Stomach (tissue), 4 donors: ENCODE results near the gene PKHD1.

Experiments used
- EP300 ChIP-seq: sonication (generic); formaldehyde crosslinking; IDR thresholded peaks from one replicate; pipeline ENCODE4 v1.6.1; 2017; ENCODE audit warnings: antibody characterized with exemption
- POLR2A ChIP-seq, 4 donors: fragments of 450-650 bp; IDR thresholded peaks; one replicate each; pipeline ENCODE4 v1.6.1; 2016; ENCODE audit warnings: antibody characterized with exemption in 4 of 4, control low read depth in 2 of 4, mild to moderate bottlenecking in 1 of 4, moderate library complexity in 1 of 4
- POLR2AphosphoS5 ChIP-seq, 3 donors: sonication (generic); formaldehyde crosslinking; IDR thresholded peaks; one replicate each; pipeline ENCODE4 v1.6.1; 2016; ENCODE audit warnings: antibody characterized with exemption in 3 of 3
- TF ChIP-seq, protein P1 (sequence below), 7 experiments: fragments of 450-650 bp in 4 of 7; fragments of 200-600 bp in 3 of 7; sonication (generic) in 3 of 7; IDR thresholded peaks; one replicate each; pipeline ENCODE4 v1.5.1; 2016 to 2019; ENCODE audit warnings: antibody characterized with exemption in 7 of 7, control low read depth in 2 of 7, mild to moderate bottlenecking in 1 of 7

DNA sequence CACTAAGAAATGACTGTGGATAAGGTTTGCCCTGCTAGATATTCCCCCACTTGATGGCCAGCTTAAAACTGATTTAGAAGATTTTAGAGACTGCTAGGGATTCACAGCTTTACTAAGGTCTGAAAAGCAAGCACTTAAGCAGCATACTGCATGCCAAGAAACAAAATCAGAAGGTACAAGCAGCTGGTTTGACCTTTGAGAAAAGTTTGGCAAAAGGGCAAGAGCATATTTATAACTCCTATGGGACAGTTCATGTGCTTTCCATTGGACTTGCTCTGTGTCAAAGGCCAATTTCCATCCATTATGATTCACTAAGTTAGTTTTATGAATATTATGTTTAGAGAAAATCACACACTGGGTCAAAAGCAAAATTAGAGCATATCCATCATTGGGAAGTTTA lies 402.8 kb downstream of the PKHD1 start:
- TF ChIP-seq, protein P1, sequence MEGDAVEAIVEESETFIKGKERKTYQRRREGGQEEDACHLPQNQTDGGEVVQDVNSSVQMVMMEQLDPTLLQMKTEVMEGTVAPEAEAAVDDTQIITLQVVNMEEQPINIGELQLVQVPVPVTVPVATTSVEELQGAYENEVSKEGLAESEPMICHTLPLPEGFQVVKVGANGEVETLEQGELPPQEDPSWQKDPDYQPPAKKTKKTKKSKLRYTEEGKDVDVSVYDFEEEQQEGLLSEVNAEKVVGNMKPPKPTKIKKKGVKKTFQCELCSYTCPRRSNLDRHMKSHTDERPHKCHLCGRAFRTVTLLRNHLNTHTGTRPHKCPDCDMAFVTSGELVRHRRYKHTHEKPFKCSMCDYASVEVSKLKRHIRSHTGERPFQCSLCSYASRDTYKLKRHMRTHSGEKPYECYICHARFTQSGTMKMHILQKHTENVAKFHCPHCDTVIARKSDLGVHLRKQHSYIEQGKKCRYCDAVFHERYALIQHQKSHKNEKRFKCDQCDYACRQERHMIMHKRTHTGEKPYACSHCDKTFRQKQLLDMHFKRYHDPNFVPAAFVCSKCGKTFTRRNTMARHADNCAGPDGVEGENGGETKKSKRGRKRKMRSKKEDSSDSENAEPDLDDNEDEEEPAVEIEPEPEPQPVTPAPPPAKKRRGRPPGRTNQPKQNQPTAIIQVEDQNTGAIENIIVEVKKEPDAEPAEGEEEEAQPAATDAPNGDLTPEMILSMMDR (IDR thresholded peaks at IDR 0.05), result no peak
- no peak for TF ChIP-seq POLR2AphosphoS5 (IDR thresholded peaks at IDR 0.05)
- TF ChIP-seq EP300, result no peak
- TF ChIP-seq POLR2A (IDR thresholded peaks at IDR 0.05), result no peak
